Omental fat pad (tissue), 4 donors: Measurements from ENCODE around the gene RNASEH2B. TPM values are rescaled to one million over a fixed set of nuclear protein-coding genes. Genes with fewer than 3 reads are reported as not detected.

ENCODE experiments used
- ATAC-seq: fragments of 150-250 bp; one replicate; pipeline ENCODE4 v1.9.1; 2016; ENCODE audit warnings: mild to moderate bottlenecking, moderate library complexity; ENCODE audit not compliant: low FRiP score
- DNase-seq: peaks from one replicate; pipeline ENCODE4 v3.0.0-alpha.2; 2019; ENCODE audit warnings: low spot score
- CTCF ChIP-seq, 3 donors: fragments of 450-650 bp; IDR thresholded peaks; one replicate each; pipeline ENCODE4 v1.5.1; 2016 to 2017; ENCODE audit warnings: antibody characterized with exemption in 3 of 3, mild to moderate bottlenecking in 3 of 3, moderate library complexity in 2 of 3
- total RNA-seq, 4 donors: library from RNA; depleted of rRNA; stranded (reverse); fragments of >200 nt; gene quantifications; one replicate each; pipeline ENCODE4 v1.1.0, GENCODE V29; 2016

RNASEH2B gene
- total RNA-seq, 4 donors from 2014 or later = 25.2 to 50.3 (median 33.2) TPM

- TF ChIP-seq CTCF (IDR thresholded peaks at IDR 0.05) = no peak
- no peak for ATAC-seq
- DNase-seq = no peak
Observed at GRCh38 chr13:50873991-50874390, 35.6 kb upstream of the RNASEH2B start.

GRCh38 chr13:50882816-50883435, 26.7 kb upstream of the RNASEH2B start:
- ATAC-seq (no peak), DNase-seq (no peak)
- TF ChIP-seq CTCF (IDR thresholded peaks at IDR 0.05) = no peak

- TF ChIP-seq CTCF (IDR thresholded peaks at IDR 0.05) = no peak
- ATAC-seq (no peak), DNase-seq (no peak)
Observed at GRCh38 chr13:50883728-50884127, 25.9 kb upstream of the RNASEH2B start.

- TF ChIP-seq CTCF (IDR thresholded peaks at IDR 0.05) = no peak
- DNase-seq = no peak
- ATAC-seq = no peak
Observed at GRCh38 chr13:50884265-50884664, 25.3 kb upstream of the RNASEH2B start.

- no peak for DNase-seq
- no peak for TF ChIP-seq CTCF (IDR thresholded peaks at IDR 0.05)
- ATAC-seq = no peak
Observed at GRCh38 chr13:50887151-50887550, 22.4 kb upstream of the RNASEH2B start.

- ATAC-seq (no peak), DNase-seq (no peak)
- TF ChIP-seq CTCF (IDR thresholded peaks at IDR 0.05) = no peak
Observed at GRCh38 chr13:50888362-50888761, 21.2 kb upstream of the RNASEH2B start.

GRCh38 chr13:50889317-50889716, 20.3 kb upstream of the RNASEH2B start:
- no peak for TF ChIP-seq CTCF (IDR thresholded peaks at IDR 0.05)
- ATAC-seq (no peak), DNase-seq (no peak)
